Measurements from ENCODE around the gene DTD1.

Gene DTD1

GRCh38 chr20:18793625-18794427, 206.0 kb downstream of the DTD1 start:
- peak; percentile 71 for DNase-seq (ENCODE audit: low read depth)

GRCh38 chr20:18794428-18794787, 206.6 kb downstream of the DTD1 start:
- no peak for DNase-seq (ENCODE audit: low read depth)

DNA sequence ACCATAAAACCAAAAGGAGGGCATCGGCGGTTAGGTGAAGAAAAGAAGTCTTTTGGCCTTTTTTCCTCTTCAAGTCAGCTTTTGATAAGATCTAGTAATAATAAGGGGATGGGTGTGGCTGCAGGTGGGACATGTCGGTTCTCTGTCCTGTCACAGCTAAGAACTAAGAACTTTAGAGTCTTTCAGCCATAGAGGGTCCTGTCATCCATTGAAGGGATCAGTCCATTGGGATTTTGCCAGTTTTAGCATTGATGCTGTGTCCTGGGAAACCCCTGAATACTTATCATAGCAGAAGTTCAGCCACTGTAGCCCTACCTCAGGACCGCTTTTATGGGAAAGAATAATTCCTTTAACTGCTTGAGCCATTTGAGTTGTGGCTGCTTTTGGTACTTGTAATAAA, 207.5 kb downstream of the DTD1 start:
- DNase-seq (ENCODE audit: low read depth), result no peak

GRCh38 chr20:18796282-18796833, 208.5 kb downstream of the DTD1 start:
- no peak for DNase-seq (ENCODE audit: low read depth)

- DNase-seq (ENCODE audit: low read depth), result no peak
Measured at GRCh38 chr20:18801516-18801915, 213.7 kb downstream of the DTD1 start.

GRCh38 chr20:18802012-18802634, 214.3 kb downstream of the DTD1 start:
- no peak for DNase-seq (ENCODE audit: low read depth)

- no peak for DNase-seq (ENCODE audit: low read depth)
Measured at GRCh38 chr20:18805881-18806280, 218.0 kb downstream of the DTD1 start.

DNA sequence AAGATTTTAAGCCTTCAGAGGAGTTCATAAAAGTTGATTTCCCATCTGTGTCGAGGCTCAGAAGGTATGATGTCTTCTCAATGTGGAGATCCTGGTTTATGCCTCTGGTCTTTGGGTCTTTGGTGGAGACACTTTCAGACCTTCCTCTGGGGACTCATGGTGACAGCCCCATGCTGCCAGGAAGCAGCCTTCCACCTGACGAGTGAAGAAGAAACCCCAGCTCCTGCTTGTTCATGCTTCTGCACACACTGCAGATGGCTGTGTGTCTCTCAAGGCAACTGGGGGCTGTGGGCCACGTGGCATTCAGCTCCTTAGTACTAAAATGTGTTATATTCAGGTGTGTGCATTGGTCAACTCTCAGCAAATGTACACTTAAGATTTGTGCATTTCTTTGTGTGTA, 220.9 kb downstream of the DTD1 start:
- no peak for DNase-seq (ENCODE audit: low read depth)

DNA sequence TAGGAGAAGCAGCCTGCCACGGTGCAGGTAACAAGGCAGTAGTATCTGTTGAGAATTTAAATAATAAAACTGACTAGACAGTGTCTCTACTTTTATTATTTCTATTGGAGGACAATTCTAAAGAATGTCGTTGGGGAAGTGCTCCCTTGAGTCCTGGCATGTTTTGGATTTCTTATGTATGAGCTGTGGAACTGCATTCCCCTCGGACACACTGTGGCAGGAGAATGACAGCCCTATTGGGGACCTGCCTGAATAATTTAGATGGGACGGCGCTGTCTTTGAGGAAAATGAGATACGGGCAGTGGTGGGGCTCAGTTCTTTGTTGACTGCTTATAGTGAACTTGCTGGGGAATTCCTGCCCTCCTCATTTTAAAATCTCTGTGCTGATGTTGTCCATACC, 223.3 kb downstream of the DTD1 start:
- DNase-seq (ENCODE audit: low read depth), result no peak

DNA sequence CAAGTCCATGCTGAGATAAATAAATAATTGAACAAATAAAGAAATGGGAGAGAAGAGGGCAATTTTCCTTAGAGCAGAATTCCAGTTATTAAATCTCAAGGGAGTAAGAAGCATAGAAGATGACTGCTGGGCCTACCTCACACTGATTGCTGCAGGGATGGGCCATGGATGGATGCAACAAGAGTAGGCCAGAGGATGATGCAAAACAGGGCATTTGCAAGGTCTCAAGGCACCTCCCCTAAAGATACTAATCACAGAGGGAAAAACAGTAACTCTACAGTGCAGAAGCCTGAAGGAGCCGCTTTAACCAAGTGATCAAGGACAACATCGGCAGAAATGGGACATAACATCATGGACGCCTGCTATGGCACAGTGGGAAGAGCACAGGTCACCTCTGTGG, 224.1 kb downstream of the DTD1 start:
- no peak for DNase-seq (ENCODE audit: low read depth)

DNA sequence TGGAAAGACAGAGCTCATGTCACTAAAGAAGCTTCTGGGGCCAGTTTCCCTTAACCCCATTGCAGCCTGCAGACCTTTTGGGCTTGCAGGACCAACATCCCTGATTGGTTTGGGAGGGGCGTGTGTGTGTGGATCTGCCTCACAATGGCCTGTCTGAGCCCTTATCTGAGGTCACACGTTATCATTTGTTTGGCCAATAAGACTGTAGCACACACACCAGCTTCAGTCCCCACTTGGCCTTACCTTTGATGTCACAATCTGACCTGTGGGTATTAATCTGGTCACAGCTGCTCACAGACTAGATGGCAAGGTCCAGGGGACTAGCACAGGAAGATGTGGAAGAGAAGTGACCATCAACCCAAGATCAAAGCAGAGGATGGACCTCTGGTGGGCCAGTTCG, 225.6 kb downstream of the DTD1 start, which contains the start of gene SCP2D1:
Gene SCP2D1, plus strand, starts transcription at position 301 of the 400 bp plus-strand sequence. Its CDS starts 33 bp downstream, at position 334.
- no peak for DNase-seq (ENCODE audit: low read depth)

GRCh38 chr20:18815194-18815942, 227.5 kb downstream of the DTD1 start:
- DNase-seq (ENCODE audit: low read depth), result no peak

All from stimulated activated CD8-positive, alpha-beta memory T cell treated with anti-CD3 and anti-CD28 coated beads, Interleukin-12 subunit alpha, Interleukin-12 subunit beta, amount 100 ng/mL, for 4 hours (primary cell).